ENCODE measurements around the gene TBX1.

TBX1 gene

GRCh38 chr22:19793661-19794310 is 33.2 kb downstream of the TBX1 start:
- Histone ChIP-seq H3K4me3 (replicated peaks; ENCODE audit: low read depth, low read length) (no peak overlapping the region), H3K27me3 (replicated peaks; ENCODE audit: control insufficient read depth, insufficient read depth, low read length) (no peaks in the 10 kb centered on the region), H3K36me3 (ENCODE audit: control insufficient read depth, insufficient read depth, low read length) (no peaks in the 10 kb centered on the region)
- no peak for DNase-seq (ENCODE audit: extremely low read depth, insufficient read length)
- TF ChIP-seq CTCF (IDR thresholded peaks at IDR 0.05; ENCODE audit: insufficient read depth, low read length, poor library complexity, severe bottlenecking), result no peak

- DNase-seq (ENCODE audit: extremely low read depth, insufficient read length), result no peak
- Histone ChIP-seq H3K36me3 (ENCODE audit: control insufficient read depth, insufficient read depth, low read length) (no peaks in the 10 kb centered on the region), H3K4me3 (replicated peaks; ENCODE audit: low read depth, low read length) (no peak overlapping the region), H3K27me3 (replicated peaks; ENCODE audit: control insufficient read depth, insufficient read depth, low read length) (no peaks in the 10 kb centered on the region)
- TF ChIP-seq CTCF (IDR thresholded peaks at IDR 0.05; ENCODE audit: insufficient read depth, low read length, poor library complexity, severe bottlenecking), result no peak
These were observed 35.0 kb downstream of the TBX1 start for GRCh38 chr22:19795617-19796008.

DNA sequence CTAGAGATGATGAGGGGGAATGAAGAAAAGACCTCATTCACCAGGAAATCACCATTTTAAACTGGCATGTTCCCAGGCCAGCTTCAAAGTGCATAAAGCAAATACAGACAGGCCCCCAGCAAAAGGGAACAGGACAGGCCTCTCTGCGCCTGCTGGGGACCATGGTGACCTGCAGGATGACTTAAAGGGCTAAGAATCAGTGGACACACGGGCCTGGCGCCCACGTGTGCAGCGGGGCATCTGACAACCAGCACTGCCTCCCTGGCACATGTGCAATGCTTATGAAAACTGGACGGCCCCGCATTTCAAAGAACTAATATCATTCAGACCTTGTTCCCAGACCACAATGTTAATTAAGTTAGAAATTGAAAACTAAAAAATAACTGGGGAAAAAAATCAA is 35.6 kb downstream of the TBX1 start:
- TF ChIP-seq CTCF (IDR thresholded peaks at IDR 0.05; ENCODE audit: insufficient read depth, low read length, poor library complexity, severe bottlenecking), result no peak
- no peaks in the 10 kb centered on the region for H3K36me3 ChIP-seq (ENCODE audit: control insufficient read depth, insufficient read depth, low read length)
- no peaks in the 10 kb centered on the region for H3K27me3 ChIP-seq (replicated peaks; ENCODE audit: control insufficient read depth, insufficient read depth, low read length)
- DNase-seq (ENCODE audit: extremely low read depth, insufficient read length), result no peak
- no peak overlapping the region for H3K4me3 ChIP-seq (replicated peaks; ENCODE audit: low read depth, low read length)

- Histone ChIP-seq H3K36me3 (ENCODE audit: control insufficient read depth, insufficient read depth, low read length) (no peaks in the 10 kb centered on the region; the same call in 1 of the 2 replicates), H3K27me3 (replicated peaks; ENCODE audit: control insufficient read depth, insufficient read depth, low read length) (no peaks in the 10 kb centered on the region)
- TF ChIP-seq CTCF (IDR thresholded peaks at IDR 0.05; ENCODE audit: insufficient read depth, low read length, poor library complexity, severe bottlenecking), result no peak
These were observed 36.8 kb downstream of the TBX1 start for GRCh38 chr22:19797086-19798002.

DNA sequence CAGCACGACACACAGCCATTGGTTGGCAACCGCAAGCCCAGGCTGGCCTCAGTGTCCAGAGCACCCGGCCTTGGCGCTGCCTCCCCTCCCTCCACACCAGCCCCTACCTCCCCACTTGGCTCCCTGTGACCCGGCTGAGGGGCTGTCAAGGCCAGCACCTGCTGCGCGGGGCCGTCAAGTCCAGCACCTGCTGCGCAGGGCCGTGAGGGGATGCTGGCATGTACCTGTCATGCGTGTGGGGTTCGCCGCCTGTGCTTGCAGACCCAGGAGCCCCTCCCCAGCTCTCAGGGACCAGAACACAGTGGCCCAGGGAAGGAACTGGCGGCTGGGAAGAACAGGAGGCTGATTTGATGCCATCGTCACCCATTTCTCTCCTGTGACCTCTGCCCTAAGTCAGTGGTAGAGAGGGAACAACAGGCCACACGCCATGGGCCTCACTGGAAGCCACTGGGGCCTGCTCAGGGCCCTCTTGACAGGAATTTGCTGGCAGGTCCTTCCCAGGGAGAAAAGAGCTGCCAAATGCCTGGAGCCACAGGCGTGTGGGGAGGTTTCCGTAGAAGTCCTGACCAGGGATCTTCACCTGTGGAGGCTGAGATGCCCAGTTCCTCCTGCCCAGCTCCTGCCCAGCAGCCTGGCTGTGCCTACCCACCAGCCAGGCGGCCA is 37.6 kb downstream of the TBX1 start:
- H3K4me3 ChIP-seq (replicated peaks; ENCODE audit: low read depth, low read length), result no peak overlapping the region
- no peak for TF ChIP-seq CTCF (IDR thresholded peaks at IDR 0.05; ENCODE audit: insufficient read depth, low read length, poor library complexity, severe bottlenecking)
- no peak for DNase-seq (ENCODE audit: extremely low read depth, insufficient read length)
- no peaks in the 10 kb centered on the region; the same call in 1 of the 2 replicates for H3K36me3 ChIP-seq (ENCODE audit: control insufficient read depth, insufficient read depth, low read length)
- H3K27me3 ChIP-seq (replicated peaks; ENCODE audit: control insufficient read depth, insufficient read depth, low read length), result no peaks in the 10 kb centered on the region

More at GRCh38 chr22:19797086-19798002, 36.8 kb downstream of the TBX1 start:
- H3K4me3 ChIP-seq (replicated peaks; ENCODE audit: low read depth, low read length), result no peak overlapping the region
- DNase-seq (ENCODE audit: extremely low read depth, insufficient read length), result no peak
